ENCODE measurements around the gene HEXIM1.

GRCh38 chr17:45110676-45111611 lies 37.3 kb upstream of the HEXIM1 start:
- no peak for TF ChIP-seq SIN3A (IDR thresholded peaks at IDR 0.05; ENCODE audit: borderline replicate concordance, insufficient read depth, low read depth, low read length)
- TF ChIP-seq CTCF (IDR thresholded peaks at IDR 0.05), result no peak
- no peak for TF ChIP-seq POLR2AphosphoS5 (IDR thresholded peaks at IDR 0.05; ENCODE audit: low read depth, low read length)
- TF ChIP-seq REST (IDR thresholded peaks at IDR 0.05; ENCODE audit: insufficient read depth in 1 of 2, low read depth in 2 of 2, low read length in 1 of 2), result no peak

Measured in Panc1 (cell line).